Right atrium auricular region (tissue), 2 donors: ENCODE results near the gene SLX4. TPM values are rescaled to one million over a fixed set of nuclear protein-coding genes. Genes with fewer than 3 reads are reported as not detected.

Experiments used
- DNase-seq: peaks from one replicate; pipeline ENCODE4 v3.0.0-alpha.2; 2019; ENCODE audit warnings: low spot score
- H3K27ac ChIP-seq, 2 donors: fragments of 200-600 bp; sonication (generic); 1 replicate in 1 of 2; 2 replicates in 1 of 2; pipeline ENCODE4 v1.5.1; 2016 to 2019
- H3K27me3 ChIP-seq, 2 donors: fragments of 200-600 bp; sonication (generic); one replicate each; pipeline versions ENCODE4 v1.5.1 to v1.6.0; 2017 to 2019
- H3K36me3 ChIP-seq: fragments of 200-600 bp; sonication (generic); one replicate; pipeline ENCODE4 v1.5.1; 2016
- H3K4me1 ChIP-seq, 2 donors: fragments of 200-600 bp; sonication (generic); one replicate each; pipeline versions ENCODE4 v1.5.1 to v1.6.0; 2017 to 2019
- H3K4me3 ChIP-seq, 2 donors: fragments of 200-600 bp; sonication (generic); 1 replicate in 1 of 2; 2 replicates in 1 of 2; pipeline ENCODE4 v1.5.1; 2017 to 2019; ENCODE audit warnings: mild to moderate bottlenecking in 1 of 2, moderate library complexity in 1 of 2
- H3K9me3 ChIP-seq, 2 donors: fragments of 200-600 bp; sonication (generic); one replicate each; pipeline ENCODE4 v1.5.1; 2019
- CTCF ChIP-seq, 2 donors: fragments of 200-600 bp; sonication (generic); IDR thresholded peaks; one replicate each; pipeline ENCODE4 v1.5.1; 2019; ENCODE audit warnings: antibody characterized with exemption in 2 of 2
- total RNA-seq, 2 donors: library from RNA; depleted of rRNA; stranded (reverse); fragments of >200 nt; gene quantifications; one replicate each; pipeline ENCODE4 v1.1.0, GENCODE V29; 2016

Gene SLX4
- total RNA-seq, 2 donors from 2014 or later: 1.9 to 2.4 TPM

GRCh38 chr16:3579776-3580175 lies 31.6 kb downstream of the SLX4 start:
- Histone ChIP-seq H3K9me3 (no peaks in the 10 kb centered on the region), H3K4me3 (no peak overlapping the region), H3K4me1 (peaks cover 0 to 9% of the 10 kb centered on the region in 2 donors), H3K27me3 (no peaks in the 10 kb centered on the region), H3K27ac (no peak overlapping the region), H3K36me3 (no peaks in the 10 kb centered on the region)
- DNase-seq: no peak
- no peak for TF ChIP-seq CTCF (IDR thresholded peaks at IDR 0.05)

- Histone ChIP-seq H3K9me3 (no peaks in the 10 kb centered on the region), H3K27me3 (no peaks in the 10 kb centered on the region), H3K4me3 (no peak overlapping the region), H3K27ac (no peak overlapping the region), H3K4me1 (peaks cover 0 to 9% of the 10 kb centered on the region in 2 donors), H3K36me3 (no peaks in the 10 kb centered on the region)
- TF ChIP-seq CTCF (IDR thresholded peaks at IDR 0.05): no peak
- DNase-seq: no peak
Observed at GRCh38 chr16:3578610-3579551, 32.5 kb downstream of the SLX4 start.

- DNase-seq: no peak
- TF ChIP-seq CTCF (IDR thresholded peaks at IDR 0.05): no peak
- Histone ChIP-seq H3K27ac (no peak overlapping the region), H3K9me3 (no peaks in the 10 kb centered on the region), H3K27me3 (no peaks in the 10 kb centered on the region), H3K4me1 (peaks cover 0 to 9% of the 10 kb centered on the region in 2 donors), H3K36me3 (no peaks in the 10 kb centered on the region), H3K4me3 (no peak overlapping the region)
Observed at GRCh38 chr16:3578121-3578520, 33.3 kb downstream of the SLX4 start.

GRCh38 chr16:3577302-3577752 lies 34.1 kb downstream of the SLX4 start, which contains the start of gene NLRC3:
NLRC3 (minus strand) TSS chr16:3577403; CDS start chr16:3565036, 12,367 bp downstream.
- peaks cover 0 to 9% of the 10 kb centered on the region in 2 donors for H3K4me1 ChIP-seq
- no peak for DNase-seq
- no peak for TF ChIP-seq CTCF (IDR thresholded peaks at IDR 0.05)
- no peaks in the 10 kb centered on the region for H3K9me3 ChIP-seq
- H3K4me3 ChIP-seq: peak within 1 kb of the TSS in 1 of 2 donors; percentile 21
- no peaks in the 10 kb centered on the region for H3K27me3 ChIP-seq
- H3K36me3 ChIP-seq: no peaks in the 10 kb centered on the region
- no peak within 1 kb of the TSS for H3K27ac ChIP-seq

GRCh38 chr16:3576211-3576610 lies 35.2 kb downstream of the SLX4 start:
- no peak for DNase-seq
- no peak overlapping the region for H3K27ac ChIP-seq
- no peak for TF ChIP-seq CTCF (IDR thresholded peaks at IDR 0.05)
- H3K27me3 ChIP-seq: no peaks in the 10 kb centered on the region
- H3K4me1 ChIP-seq: peaks cover 0 to 9% of the 10 kb centered on the region in 2 donors
- no peaks in the 10 kb centered on the region for H3K9me3 ChIP-seq
- no peaks in the 10 kb centered on the region for H3K36me3 ChIP-seq
- H3K4me3 ChIP-seq: no peak overlapping the region
